ENCODE measurements around the gene PLPPR4.

Gene PLPPR4

DNA sequence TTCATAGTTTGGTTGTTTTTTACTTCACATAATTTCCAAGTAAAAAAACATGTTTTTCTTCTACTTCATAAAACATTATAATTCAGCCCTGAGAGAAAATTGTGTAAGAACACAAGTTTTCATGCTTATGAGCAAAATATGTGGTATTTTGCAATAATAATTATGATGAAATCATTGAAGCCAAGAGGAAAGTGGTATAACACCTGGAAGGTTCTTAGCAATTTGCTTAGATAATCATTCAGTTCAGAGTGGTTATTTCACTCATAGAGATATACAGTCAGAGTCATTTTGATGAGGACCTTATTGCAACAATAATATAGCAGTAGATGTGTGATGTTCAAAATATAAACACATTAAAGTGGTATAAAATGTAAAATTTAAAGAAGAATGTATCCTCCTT is 94.5 kb downstream of the PLPPR4 start:
- no peak for DNase-seq
